GM19397 (cell line): Measurements from ENCODE around the gene RFK.

ENCODE experiments used
- ATAC-seq: cut with Tn5 transposase; IDR thresholded peaks from one replicate; pipeline ENCODE4 v1.9.1; 2021; ENCODE audit warnings: mild to moderate bottlenecking, moderate library complexity; ENCODE audit not compliant: unreplicated experiment

Gene RFK

DNA sequence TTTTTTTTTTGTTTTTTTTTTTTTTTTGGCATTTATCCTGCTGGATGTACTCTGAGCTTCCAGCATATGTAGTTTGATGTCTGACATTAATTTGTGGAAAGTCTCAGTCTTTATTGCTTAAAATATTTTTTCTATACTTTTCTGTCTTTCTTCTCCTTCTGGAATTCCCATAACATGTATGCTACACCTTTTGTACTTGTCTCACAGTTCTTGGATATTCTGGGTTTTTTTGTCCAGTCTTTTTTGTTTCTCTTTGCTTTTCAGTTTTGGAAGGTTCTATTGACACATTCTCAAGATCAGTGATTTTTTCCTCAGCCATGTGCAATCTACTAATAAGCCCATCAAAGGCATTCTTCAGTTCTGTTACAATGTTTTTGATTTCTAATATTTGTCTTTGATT is 19.4 kb upstream of the RFK start:
- no peak for ATAC-seq

DNA sequence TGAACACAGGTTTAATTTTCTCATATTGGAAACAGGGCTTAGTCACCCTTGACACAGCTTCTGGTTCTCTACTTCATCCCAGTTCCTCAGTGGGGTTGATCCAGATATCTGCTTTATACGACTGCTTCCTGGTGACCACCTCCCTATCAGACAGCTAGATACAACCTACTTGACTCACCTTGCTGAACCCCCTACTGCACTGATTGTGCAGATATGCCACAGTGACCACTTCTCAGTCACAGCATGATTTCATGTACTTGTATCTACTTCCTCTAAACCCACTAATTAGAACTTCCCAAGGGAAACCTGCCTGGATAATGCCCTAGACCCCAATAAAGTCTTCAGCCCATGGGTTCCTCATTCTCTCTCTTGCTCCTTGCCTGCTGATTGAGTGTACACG is 18.4 kb upstream of the RFK start:
- no peak for ATAC-seq

GRCh38 chr9:76405868-76406267 is 11.6 kb upstream of the RFK start:
- no peak for ATAC-seq

- ATAC-seq: no peak
Measured at GRCh38 chr9:76405340-76405739, 11.1 kb upstream of the RFK start.

GRCh38 chr9:76404401-76404800 is 10.2 kb upstream of the RFK start:
- ATAC-seq: no peak

DNA sequence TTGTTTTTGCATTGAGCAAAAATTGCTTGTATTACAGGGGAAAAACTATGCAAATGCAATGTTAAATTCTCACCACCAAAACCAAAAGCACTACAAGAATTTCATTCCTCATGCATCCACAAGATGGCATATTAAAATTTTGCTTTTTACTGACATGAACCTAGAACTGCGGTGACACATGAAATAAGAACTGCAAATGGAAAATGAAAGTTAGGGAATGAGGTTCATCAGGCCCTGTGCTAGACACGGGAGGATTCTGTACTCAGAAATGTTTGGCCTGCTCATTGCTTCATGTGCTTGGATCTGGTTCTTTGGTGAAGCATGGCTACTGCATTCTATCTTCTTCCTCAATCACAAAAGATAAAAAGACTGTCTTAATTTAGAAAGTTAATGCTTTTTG is 9.1 kb upstream of the RFK start:
- peak; percentile 70 for ATAC-seq

DNA sequence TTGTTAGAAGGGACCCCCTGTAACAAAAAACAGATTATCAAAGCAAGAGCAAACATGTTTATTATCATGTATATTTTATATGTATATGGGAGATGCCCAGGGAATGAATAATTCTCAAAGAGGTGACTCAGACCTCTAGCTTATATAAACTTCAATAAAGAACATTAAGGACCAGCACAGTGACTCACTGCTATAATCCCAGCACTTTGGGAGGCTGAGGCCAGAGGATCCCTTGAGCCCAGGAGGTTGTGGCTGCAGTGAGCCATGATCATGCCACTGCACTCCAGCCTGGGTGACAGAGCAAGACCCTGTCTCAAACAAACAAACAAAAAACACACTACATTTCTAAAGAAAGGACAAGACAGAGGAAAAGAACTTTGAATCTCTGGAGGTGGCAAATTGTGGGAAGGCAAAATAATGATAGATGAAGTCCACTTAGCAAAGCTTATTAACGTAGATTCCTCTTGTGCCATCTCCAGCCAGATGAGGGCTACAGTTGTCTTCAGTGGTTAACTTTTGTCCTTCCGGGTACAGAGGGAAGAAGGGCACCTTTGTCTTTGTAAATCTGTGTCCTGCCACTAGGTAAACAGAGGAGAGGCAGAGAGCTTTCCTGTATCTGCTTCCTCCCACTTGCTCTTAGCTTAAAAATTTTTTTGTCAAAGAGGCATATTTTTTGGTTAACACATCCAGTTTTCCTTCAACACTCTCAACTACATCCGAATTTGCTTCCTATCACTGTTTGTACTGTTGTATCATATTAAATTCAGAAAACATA is 7.5 kb upstream of the RFK start:
- no peak for ATAC-seq

- ATAC-seq: no peak
Measured at GRCh38 chr9:76401176-76401575, 7.0 kb upstream of the RFK start.

GRCh38 chr9:76400534-76401096 is 6.4 kb upstream of the RFK start:
- no peak for ATAC-seq

DNA sequence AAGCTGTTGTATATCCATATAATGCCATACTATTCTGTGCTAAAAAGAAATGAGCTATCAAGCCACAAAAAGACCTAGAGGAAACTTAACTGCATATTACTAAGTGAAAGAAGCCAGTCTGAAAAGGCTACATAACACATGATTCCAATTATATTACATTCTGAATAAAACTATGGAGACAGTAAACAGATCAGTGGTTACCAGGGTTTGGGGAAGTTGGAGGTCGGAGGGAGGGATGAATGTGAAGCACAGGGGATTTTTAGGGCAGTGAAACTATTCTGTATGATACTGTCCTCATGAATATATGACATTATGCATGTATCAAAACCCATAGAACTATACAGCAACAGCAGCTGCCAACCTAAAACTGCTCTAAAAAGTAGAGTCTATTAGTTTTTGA is 5.6 kb upstream of the RFK start:
- ATAC-seq: no peak

DNA sequence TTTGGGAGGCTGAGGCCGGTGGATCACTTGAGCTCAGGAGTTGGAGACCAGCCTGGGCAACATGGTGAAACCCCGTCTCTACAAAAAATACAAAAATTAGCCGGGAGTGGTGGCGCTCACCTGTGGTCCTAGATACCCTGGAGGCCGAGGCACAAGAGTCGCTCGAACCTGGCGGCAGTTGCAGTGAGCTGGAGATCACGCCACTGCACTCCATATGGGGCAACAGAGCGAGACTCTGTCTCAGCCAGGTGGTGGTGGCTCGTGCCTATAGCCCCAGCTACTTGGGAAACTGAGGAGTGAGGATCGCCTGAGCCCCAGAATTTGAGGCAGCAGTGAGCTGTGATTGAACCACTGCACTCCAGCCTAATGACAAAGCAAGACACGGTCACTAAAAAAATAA is 2.4 kb upstream of the RFK start:
- ATAC-seq: no peak

DNA sequence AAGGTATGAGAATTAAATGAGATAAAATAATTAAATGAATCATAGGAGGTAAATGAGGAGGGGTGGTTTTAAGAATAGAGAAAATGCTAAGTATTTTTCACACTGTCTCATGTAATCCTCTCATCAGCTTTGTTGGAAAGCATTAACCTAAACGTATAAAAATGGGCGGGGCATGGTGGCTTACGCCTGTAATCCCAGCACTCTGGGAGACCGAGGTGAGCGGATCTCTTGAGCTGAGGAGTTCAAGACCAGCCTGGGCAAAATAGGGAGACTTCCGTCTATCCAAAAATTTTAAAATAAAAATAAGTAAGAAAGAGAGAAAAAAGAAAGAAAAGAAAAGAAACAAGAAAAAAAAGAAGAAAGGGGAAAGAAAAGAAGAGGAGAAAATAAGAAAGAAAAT is 1.9 kb upstream of the RFK start:
- ATAC-seq: no peak

DNA sequence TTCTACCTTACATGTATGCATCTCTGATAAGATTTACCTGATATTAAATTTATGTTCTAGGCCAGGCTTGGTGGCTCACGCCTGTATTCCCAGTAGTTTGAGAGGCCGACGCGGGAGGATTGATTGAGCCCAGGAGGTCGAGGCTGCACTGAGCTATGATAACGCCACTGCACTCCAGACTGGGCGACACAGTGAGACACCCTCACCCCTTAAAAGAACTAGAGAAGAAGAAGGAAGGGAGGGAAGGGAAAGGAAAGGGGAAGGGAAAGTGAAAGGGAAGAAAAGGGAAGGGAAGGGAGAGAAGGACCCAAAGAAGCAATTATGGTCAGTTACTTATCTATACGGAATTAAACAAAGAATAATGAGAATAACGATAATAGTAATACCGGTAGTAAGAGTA is 1.2 kb upstream of the RFK start:
- ATAC-seq: no peak

DNA sequence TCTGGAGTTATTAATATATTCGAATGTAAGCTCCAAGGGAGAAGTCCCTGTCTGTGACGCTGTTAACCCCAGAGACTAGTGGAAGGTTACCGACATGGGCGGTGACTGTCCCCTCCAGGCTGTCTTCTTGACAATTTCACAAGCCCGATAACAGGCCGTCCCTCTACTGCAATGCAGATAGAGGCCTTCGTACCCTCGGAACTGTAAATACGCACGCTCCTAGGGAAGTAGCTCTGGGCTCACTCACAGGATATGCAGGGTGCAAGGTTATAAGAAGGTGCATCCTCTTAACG is 680 bp upstream of the RFK start:
- peak; percentile 31 for ATAC-seq

- ATAC-seq: no peak
Measured at GRCh38 chr9:76390656-76391055, 3.6 kb downstream of the RFK start.

DNA sequence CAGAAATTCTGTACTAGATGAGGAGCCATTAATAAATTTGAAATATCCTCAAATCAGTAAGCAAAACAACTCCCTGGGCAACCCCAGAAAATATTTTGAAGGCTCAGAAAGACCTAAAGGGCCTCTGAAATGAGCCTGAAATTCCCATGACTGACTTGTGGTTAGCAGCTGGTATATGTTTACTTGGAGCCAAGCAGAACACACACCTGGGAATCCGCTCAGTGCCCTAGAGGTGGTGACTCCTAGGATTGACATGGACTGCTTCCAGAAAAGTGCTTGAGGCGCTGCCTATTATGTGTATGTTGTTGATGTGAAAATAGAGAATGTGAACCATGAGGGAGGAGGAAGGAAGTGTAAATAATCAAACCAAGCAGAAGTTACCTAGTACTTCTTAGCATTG is 14.7 kb downstream of the RFK start:
- ATAC-seq: no peak

GRCh38 chr9:76378367-76379073 is 15.7 kb downstream of the RFK start:
- no peak for ATAC-seq

DNA sequence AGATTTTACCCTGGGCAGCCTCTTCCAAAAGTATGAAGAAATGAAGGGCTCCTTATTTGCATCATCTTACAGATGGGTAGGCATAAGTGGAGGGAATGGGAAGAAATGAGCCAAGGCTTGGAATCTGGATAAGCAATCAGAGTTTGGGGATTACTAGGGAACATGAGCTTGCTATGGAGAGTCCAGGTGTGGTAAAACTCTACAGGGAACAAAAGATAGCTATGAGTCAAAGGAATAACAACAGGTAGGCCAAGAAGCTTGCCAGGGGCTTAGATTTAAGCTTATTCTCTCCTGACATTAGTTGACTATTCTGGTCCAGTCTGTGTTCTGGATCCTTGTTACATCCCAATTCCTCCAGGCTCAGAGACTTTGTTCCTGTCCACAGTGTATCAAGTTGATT is 16.4 kb downstream of the RFK start:
- ATAC-seq: no peak

GRCh38 chr9:76374783-76375559 is 19.3 kb downstream of the RFK start:
- no peak for ATAC-seq

- no peak for ATAC-seq
Measured at GRCh38 chr9:76373784-76374474, 20.3 kb downstream of the RFK start.

- no peak for ATAC-seq
Measured at GRCh38 chr9:76373173-76373783, 20.9 kb downstream of the RFK start.
